ENCODE data around the gene NOTCH1. TPM values are rescaled to one million over a fixed set of nuclear protein-coding genes. Genes with fewer than 3 reads are reported as not detected.

Gene NOTCH1
- total and polyA plus RNA-seq, 2 donors (not counting 1 experiment from before 2014, with no cell fraction given): 3.3 to 10.9 TPM

DNA sequence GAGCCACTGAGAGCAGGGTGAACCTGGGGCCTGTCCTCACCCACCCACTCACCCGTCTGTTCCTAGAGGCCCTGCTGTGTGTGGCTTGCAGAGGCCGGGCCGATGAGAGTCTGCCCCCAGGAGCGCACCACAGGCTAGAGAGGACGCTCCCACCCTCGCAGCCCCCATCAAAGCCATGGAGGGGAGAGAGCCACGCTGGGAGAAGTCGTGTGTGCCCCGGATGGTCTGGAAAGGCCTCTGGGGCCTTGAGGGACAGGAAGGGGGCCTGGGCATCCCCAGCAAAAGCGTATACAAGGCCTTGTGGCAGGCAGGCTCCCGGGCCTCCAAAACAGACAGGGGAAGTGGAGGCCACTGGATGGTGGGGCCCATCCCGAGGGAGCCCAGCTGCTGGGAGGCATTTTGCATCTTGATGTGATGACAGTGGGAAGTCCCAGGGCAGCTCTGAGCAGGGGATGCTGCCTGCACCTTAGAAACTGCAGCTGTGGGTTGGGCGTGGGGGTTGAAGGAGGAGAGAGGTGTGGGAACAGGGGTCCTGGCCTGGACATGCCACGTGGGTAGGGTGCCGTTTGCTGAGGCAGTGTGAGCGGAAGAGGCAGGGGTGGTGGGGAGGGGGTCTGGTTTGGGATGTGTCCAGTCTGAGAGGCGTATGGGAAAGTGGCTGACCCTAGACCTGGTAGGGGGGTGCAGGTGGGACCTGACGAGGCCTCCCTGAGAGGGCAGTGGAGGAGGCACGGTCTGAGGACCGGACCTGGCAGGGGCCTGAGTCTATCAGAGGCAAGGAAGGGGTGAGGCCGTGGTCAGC lies 43.0 kb upstream of the NOTCH1 start:
- peaks cover 25% of the 10 kb centered on the region for H3K4me1 ChIP-seq (ENCODE audit: control insufficient read depth, extremely low read depth, insufficient read depth, low read length)
- H3K4me3 ChIP-seq (replicated peaks in 1 of 4; ENCODE audit: control extremely low read depth in 1 of 4, insufficient read depth in 1 of 4, low read depth in 3 of 4, low read length in 4 of 4): no peak overlapping the region
- H3K27ac ChIP-seq (ENCODE audit: insufficient read depth, low read length): no peak overlapping the region
- no peak overlapping the region for H2AFZ ChIP-seq (ENCODE audit: low read length)
- H3K4me2 ChIP-seq (ENCODE audit: extremely low read depth, insufficient read depth, low read length): no peak overlapping the region
- H3K9me3 ChIP-seq (ENCODE audit: control insufficient read depth, insufficient read depth, low read depth, low read length): no peaks in the 10 kb centered on the region
- H3K9ac ChIP-seq (ENCODE audit: insufficient read depth, low read length): no peak overlapping the region
- no peaks in the 10 kb centered on the region for H3K79me2 ChIP-seq (ENCODE audit: control insufficient read depth, insufficient read depth, low read length)
- H3K36me3 ChIP-seq (ENCODE audit: control insufficient read depth, insufficient read depth, low read length): no peaks in the 10 kb centered on the region
- no peaks in the 10 kb centered on the region for H4K20me1 ChIP-seq (ENCODE audit: control insufficient read depth, extremely low read depth, insufficient read depth, low read length)
- no peak for DNase-seq (ENCODE audit: low read depth in 2 of 2)
- TF ChIP-seq CTCF (conservative IDR thresholded peaks at IDR 0.05 in 1 of 2, IDR thresholded peaks at IDR 0.05 in 1 of 2; ENCODE audit: low read depth in 1 of 2, low read length in 2 of 2): no peak
- TF ChIP-seq EZH2 (IDR thresholded peaks at IDR 0.05; ENCODE audit: low read length, missing control alignments): no peak
- peaks cover 5% of the 10 kb centered on the region for H3K27me3 ChIP-seq (ENCODE audit: control insufficient read depth, insufficient read depth, low read length)

- no peak for DNase-seq (ENCODE audit: low read depth in 2 of 2)
- Histone ChIP-seq H3K36me3 (ENCODE audit: control insufficient read depth, insufficient read depth, low read length) (no peaks in the 10 kb centered on the region), H3K4me2 (ENCODE audit: extremely low read depth, insufficient read depth, low read length) (no peak overlapping the region), H3K79me2 (ENCODE audit: control insufficient read depth, insufficient read depth, low read length) (no peaks in the 10 kb centered on the region), H3K9me3 (ENCODE audit: control insufficient read depth, insufficient read depth, low read depth, low read length) (no peaks in the 10 kb centered on the region), H4K20me1 (ENCODE audit: control insufficient read depth, extremely low read depth, insufficient read depth, low read length) (no peaks in the 10 kb centered on the region), H3K27ac (ENCODE audit: insufficient read depth, low read length) (no peak overlapping the region), H3K4me3 (replicated peaks in 1 of 4; ENCODE audit: control extremely low read depth in 1 of 4, insufficient read depth in 1 of 4, low read depth in 3 of 4, low read length in 4 of 4) (no peak overlapping the region), H3K27me3 (ENCODE audit: control insufficient read depth, insufficient read depth, low read length) (peaks cover 5% of the 10 kb centered on the region), H3K4me1 (ENCODE audit: control insufficient read depth, extremely low read depth, insufficient read depth, low read length) (peaks cover 25% of the 10 kb centered on the region), H2AFZ (ENCODE audit: low read length) (no peak overlapping the region), H3K9ac (ENCODE audit: insufficient read depth, low read length) (no peak overlapping the region)
- TF ChIP-seq CTCF (conservative IDR thresholded peaks at IDR 0.05 in 1 of 2, IDR thresholded peaks at IDR 0.05 in 1 of 2; ENCODE audit: low read depth in 1 of 2, low read length in 2 of 2) (no peak), EZH2 (IDR thresholded peaks at IDR 0.05; ENCODE audit: low read length, missing control alignments) (no peak)
Measured at GRCh38 chr9:136587944-136588662, 42.3 kb upstream of the NOTCH1 start.

DNA sequence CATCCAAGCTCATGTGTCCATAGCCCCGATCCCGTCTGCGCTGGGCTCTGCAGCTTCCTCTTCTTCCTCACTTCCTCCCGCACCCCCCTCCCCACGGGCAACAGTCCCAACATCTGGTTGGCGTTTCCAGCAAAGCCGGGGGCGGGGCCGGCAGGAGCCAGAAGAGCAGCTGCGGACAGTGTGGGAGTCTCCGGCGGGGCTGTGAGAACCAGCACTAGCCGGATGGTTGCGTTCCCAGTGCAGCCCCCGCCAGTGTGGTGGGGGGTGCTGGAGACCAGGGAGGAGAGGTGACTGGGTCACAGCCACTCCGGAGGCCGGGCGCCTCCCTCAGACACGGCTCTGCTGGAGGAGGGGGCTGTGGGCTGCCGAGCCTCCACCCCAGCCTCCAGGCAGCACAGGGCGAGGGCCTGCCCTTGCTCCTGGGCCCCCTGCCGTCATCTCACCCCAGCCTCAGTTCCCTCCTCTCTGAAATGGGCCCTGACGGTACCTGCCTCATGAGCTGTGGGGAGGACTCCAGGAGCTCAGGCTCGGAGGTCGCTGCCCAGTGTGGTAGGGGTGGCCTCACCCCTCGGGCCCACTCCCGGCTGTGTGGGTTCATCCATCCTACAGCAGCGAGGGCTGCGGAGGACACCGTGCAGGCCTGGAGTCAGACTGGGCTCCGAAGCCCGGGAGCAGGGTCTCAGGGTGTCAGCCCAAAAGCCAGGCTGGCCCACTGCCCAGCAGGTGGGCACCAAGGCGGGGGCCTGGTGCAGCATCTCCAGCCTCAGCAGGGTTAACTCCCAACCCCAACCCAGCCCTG lies 41.5 kb upstream of the NOTCH1 start:
- Histone ChIP-seq H3K9me3 (ENCODE audit: control insufficient read depth, insufficient read depth, low read depth, low read length) (no peaks in the 10 kb centered on the region), H3K27ac (ENCODE audit: insufficient read depth, low read length) (no peak overlapping the region), H3K4me1 (ENCODE audit: control insufficient read depth, extremely low read depth, insufficient read depth, low read length) (peaks cover 25% of the 10 kb centered on the region), H3K27me3 (ENCODE audit: control insufficient read depth, insufficient read depth, low read length) (peaks cover 5% of the 10 kb centered on the region), H2AFZ (ENCODE audit: low read length) (peak overlapping the region; percentile 30), H3K9ac (ENCODE audit: insufficient read depth, low read length) (peak overlapping the region; percentile 42), H3K4me2 (ENCODE audit: extremely low read depth, insufficient read depth, low read length) (peak overlapping the region; percentile 44), H4K20me1 (ENCODE audit: control insufficient read depth, extremely low read depth, insufficient read depth, low read length) (no peaks in the 10 kb centered on the region), H3K4me3 (replicated peaks in 1 of 4; ENCODE audit: control extremely low read depth in 1 of 4, insufficient read depth in 1 of 4, low read depth in 3 of 4, low read length in 4 of 4) (peak overlapping the region in 1 of 4 experiments; percentile 14), H3K36me3 (ENCODE audit: control insufficient read depth, insufficient read depth, low read length) (no peaks in the 10 kb centered on the region), H3K79me2 (ENCODE audit: control insufficient read depth, insufficient read depth, low read length) (no peaks in the 10 kb centered on the region)
- no peak for TF ChIP-seq EZH2 (IDR thresholded peaks at IDR 0.05; ENCODE audit: low read length, missing control alignments)
- no peak for TF ChIP-seq CTCF (conservative IDR thresholded peaks at IDR 0.05 in 1 of 2, IDR thresholded peaks at IDR 0.05 in 1 of 2; ENCODE audit: low read depth in 1 of 2, low read length in 2 of 2)
- peak; percentile 27 to 67 for DNase-seq (ENCODE audit: low read depth in 2 of 2)
